HUDEP-2 (cell line): ENCODE measurements around the gene DPP4.

Experiments
- DNase-seq, 76 experiments: peaks; one replicate each; lab custom pipeline; 2025; ENCODE audit not compliant: unreplicated experiment in 76 of 76; lab: John Stamatoyannopoulos, UW

DPP4 gene

GRCh38 chr2:162086904-162087303 lies 12.9 kb upstream of the DPP4 start:
- no peak for DNase-seq

- DNase-seq = no peak
These were observed 11.3 kb upstream of the DPP4 start for GRCh38 chr2:162085090-162085891.

- no peak for DNase-seq
These were observed 10.5 kb upstream of the DPP4 start for GRCh38 chr2:162084536-162084935.

- DNase-seq = no peak
These were observed 8.7 kb upstream of the DPP4 start for GRCh38 chr2:162082681-162083080.

- DNase-seq = no peak
These were observed 8.0 kb upstream of the DPP4 start for GRCh38 chr2:162082036-162082435.

GRCh38 chr2:162079514-162079913 lies 5.5 kb upstream of the DPP4 start:
- no peak for DNase-seq

GRCh38 chr2:162075689-162076132 lies 1.7 kb upstream of the DPP4 start:
- DNase-seq = no peak

GRCh38 chr2:162074928-162075688 lies 1.1 kb upstream of the DPP4 start:
- DNase-seq = no peak

GRCh38 chr2:162074632-162074895 lies 549 bp upstream of the DPP4 start:
- no peak for DNase-seq

GRCh38 chr2:162072976-162073887 lies 783 bp downstream of the DPP4 start:
- no peak for DNase-seq

- DNase-seq = no peak
These were observed 1.8 kb downstream of the DPP4 start for GRCh38 chr2:162072181-162072702.

GRCh38 chr2:162071001-162071400 lies 3.0 kb downstream of the DPP4 start:
- DNase-seq = no peak

- no peak for DNase-seq
These were observed 3.6 kb downstream of the DPP4 start for GRCh38 chr2:162070228-162070936.

GRCh38 chr2:162069267-162069903 lies 4.6 kb downstream of the DPP4 start:
- no peak for DNase-seq

GRCh38 chr2:162067596-162067995 lies 6.4 kb downstream of the DPP4 start:
- no peak for DNase-seq

GRCh38 chr2:162065767-162066166 lies 8.2 kb downstream of the DPP4 start:
- no peak for DNase-seq

GRCh38 chr2:162063899-162064298 lies 10.1 kb downstream of the DPP4 start:
- no peak for DNase-seq

- no peak for DNase-seq
These were observed 10.7 kb downstream of the DPP4 start for GRCh38 chr2:162063281-162063680.

- no peak for DNase-seq
These were observed 11.5 kb downstream of the DPP4 start for GRCh38 chr2:162062559-162062958.

GRCh38 chr2:162061021-162061420 lies 13.0 kb downstream of the DPP4 start:
- no peak for DNase-seq
